NCI-H2107 treated with DMSO at 0.1 percent for 48 hours (cell line): ENCODE data around the gene SLC25A4.

Experiments
- DNase-seq: peaks from one replicate; lab custom pipeline; 2025; ENCODE audit not compliant: unreplicated experiment; lab: John Stamatoyannopoulos, UW

SLC25A4 gene

DNA sequence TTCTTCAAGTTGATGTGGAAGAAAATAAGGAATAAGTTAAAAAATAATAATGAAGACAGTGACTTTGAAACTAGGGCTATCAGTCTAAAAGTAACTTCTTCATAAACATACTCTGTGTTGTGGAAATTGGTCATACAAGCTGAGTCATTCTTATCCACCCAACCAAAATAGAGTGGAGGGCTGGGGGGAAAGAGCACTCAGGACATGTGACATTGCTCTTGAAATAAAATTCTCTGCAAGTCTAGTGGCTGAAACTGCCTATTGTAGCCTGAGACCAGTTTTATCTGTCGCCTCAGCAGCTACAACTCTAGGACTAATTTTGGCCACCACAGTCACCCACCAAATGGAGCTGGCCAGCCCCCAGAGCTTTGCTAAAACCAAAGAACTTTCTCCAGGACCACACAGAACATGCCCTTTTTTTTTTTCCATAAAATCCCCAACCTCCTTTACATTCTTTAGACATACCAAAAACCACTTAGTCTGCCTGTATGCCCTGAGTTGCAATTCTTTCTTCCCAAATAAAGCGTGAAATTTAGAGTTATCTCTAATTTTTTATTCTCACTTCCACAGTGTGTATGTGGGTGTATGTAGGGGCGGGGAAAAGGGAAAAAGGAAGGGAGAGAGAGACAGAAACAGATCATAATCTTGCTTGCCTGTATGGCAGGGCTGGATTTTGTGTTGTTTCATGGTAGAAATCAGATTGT, 23.0 kb upstream of the SLC25A4 start:
- DNase-seq, result no peak

DNA sequence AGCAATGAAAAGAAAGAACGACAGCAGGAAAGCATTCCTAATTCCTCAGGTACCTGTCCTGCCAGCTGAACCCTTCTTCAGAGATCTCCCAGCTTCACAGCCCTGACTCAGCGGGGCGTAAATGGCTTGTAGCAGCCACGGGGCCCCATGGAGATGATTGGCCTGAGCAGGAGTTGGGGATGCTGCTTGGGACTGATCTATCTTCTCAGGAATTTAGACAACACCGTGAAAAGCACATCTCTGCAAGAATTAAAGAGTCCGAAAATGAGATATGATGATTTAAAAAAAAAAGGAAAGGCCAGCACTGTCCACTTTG, 22.5 kb upstream of the SLC25A4 start:
- DNase-seq, result no peak

DNA sequence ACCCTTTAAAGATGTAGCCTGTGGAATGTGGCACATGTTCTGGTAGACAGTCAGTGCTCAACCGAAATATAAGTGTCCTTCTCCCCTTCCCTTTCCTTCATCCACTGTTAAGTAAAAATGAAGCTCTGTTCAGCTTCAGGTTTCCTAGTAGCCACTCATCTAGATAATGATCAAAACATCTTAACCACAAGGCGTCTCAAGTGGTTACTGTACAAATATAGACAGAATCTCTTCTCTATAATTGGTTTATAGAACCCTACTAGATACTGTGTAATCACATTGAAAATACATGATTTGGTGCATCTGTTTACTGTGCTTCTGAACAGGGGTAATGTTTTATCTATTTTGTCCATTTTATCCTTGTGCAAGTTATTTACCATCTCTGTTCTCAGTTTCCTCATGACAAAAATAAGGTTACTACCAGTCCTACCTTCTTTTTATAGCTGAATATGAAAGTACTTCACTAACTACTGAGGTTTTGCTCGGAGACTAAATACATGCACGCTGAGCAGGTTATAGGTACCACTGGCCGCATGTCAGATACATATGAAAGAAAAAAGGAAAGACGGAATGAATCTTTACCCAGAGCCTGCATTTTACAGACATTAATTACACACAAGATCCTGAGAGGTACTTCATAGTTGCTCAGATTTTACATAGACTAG, 20.3 kb upstream of the SLC25A4 start:
- no peak for DNase-seq

DNA sequence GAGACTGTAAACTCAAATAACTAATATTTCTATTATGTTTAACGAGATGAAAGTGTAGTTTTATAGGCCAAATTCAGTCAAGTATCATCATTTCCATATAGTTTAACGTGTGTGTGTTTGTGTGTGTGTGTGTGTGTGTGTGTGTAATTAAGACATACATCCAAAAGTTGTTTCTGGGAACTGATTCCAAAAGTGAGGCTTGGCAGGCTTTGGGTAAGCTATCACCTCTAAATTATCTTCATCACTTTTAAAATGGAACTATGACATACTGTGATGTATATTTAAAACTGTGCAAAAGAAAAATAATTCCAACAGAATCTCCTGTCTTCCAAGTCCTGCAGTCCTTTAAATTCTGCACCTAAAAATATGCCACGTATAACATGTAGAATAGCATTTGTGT, 19.1 kb upstream of the SLC25A4 start:
- no peak for DNase-seq

DNA sequence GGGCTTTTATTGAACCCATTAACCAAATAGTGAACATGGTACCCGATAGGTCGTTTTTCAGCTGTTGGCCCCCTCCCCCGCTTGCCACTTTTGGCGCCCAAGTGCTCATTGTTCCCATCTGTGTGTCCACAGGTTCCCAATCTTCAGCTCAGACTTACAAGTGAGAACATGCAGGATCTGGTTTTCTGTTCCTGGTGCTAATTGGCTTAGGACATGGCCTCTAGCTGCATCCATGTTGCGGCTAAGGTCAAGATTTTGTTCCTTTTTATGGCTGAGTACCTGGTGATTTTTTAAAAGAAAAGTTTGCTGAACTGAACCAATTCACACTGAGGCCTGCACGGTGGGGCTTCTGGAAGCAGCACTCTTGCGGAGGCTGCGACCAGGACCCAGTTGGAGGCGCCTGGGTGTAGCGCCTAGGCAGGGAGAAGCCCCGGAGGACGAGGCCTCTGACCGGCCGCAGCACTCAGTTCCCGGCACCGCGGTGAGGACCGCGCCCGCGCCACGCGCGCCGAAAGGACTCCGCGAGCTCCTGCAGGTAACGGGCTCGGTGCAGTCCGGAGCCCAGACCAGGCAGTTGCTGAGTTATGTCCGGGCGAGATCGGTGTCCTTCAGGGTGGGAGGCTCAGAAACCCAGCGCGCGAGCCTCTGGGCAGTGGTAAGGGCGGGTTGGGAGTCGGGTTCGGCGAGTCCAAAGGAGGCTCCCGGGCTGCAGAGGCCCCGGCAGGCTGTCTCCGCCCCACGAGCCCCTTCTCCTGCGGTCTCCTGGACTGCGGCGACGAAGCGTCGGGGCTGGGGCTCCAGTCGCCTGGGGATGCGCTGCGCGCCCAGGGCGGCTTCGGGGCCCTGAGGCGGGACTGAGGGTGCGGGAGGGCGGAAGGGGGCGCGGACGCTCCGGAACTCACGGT, 15.8 kb upstream of the SLC25A4 start:
- no peak for DNase-seq

DNA sequence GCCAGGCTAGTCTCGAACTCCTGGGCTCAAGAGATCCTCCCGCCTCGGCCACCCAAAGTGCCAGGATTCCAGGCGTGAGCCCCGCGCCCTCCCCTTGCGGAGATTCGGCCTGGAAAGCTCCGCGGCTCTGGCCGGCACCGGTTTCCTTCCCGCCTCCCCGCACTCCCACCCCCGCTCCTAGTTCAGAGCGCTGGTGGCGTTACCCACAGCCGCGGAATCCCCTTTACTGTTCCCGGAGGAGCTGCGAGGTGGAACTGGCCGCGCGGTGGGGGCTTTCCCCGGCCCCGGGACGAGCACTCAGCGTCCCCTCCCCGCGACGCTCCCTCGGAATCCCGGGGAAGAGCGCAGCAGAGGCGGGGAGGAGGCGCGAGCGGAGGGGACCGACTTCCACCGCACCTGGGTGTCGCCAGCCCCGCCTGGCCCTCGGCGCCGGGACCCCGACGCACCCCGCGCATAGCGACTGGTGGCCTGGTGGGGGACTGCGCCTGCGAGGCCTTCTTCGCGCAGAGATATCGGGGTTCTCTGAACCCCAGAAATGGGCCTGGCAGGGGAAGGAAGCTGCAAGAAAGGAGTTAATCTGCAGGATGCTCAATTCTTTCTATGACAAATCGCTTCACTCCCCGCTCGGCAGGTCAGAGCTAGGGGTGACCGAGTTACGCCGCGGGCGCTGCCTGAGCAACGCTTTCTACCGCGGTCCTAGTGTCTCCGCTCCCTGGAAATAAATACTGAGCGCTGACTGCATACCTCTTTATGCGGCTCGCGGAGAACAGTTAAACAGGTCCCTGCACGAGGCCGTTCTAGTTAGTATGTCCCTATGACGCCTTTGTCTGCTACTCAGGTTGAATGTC, 14.6 kb upstream of the SLC25A4 start:
- DNase-seq, result no peak

DNA sequence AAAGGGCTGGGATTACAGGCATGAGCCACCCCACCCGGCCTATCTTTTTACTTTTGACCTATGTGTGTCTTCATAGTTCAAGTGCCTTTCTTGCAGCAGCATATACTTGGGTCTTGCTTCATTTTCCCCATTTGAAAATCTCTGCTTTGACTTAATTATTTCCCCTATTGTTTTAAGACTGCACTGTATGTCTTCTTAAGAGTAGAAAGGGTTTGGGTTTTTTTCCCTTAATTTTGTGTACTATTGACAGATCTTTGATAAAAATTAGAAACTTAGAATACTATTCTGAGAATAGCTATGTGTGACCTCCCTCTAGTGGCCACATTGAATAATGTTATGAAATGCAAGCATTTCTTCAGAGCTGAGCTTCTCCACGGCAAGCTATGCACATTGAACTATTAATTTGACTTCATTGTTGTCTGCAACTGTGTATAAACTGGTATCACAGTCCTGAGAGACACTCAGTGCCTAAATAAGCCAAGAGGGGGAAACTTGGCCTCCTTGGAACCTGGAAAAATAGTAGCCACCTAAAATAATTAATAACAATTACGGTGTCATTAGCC, 8.7 kb upstream of the SLC25A4 start:
- peak; percentile 22 for DNase-seq

DNA sequence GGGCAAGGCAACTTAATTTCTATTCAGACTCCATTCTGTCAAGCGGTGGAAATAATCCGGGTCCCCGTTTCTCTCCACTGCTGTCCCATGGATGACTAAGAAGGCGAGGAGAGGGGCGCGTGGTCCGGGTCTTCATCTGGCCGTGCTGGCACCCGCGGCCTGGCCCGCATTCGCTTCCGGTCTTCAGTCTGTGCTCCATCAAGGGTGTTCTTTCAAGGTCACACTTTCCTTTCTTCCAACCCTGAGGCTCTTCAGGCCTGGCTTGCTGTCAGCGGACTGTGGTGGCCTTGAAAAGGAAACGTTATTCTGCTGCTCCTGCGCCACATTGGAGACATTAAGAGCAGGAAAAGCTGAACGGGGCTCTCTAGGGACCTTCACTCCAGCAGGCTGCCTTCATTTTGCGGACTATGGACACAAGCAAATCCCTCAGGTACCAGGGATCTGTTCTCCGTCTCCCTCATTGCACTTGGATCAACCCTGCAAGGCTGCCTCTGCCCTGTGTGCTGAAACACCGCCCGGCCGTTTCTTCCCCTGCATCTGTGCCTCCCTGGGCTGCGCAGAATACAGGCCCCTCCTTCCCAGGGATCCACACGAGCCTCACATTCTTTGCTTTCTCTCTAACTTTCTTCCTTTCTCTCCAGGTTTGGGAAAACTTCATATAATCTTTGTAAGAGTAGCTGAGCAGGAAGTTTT, 5.7 kb upstream of the SLC25A4 start:
- DNase-seq, result no peak

DNA sequence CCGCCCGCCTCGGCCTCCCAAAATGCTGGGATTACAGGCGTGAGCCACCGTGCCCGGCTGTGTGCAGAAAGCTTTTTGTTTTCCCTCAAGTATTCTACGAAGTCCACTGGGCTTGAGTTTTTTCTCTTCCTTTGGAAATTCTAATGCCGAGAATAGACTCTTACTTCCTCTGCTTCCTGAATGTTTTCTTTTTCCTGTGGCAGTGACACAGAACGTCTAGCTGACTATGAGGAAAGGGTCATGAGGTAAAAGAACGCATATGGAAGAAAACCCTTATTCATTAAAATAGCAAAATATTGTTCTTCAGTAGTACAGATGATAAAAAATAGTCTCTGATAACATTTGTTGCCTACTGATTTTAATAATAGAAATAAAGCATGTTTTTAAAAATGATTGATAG, 4.9 kb upstream of the SLC25A4 start:
- DNase-seq, result no peak

DNA sequence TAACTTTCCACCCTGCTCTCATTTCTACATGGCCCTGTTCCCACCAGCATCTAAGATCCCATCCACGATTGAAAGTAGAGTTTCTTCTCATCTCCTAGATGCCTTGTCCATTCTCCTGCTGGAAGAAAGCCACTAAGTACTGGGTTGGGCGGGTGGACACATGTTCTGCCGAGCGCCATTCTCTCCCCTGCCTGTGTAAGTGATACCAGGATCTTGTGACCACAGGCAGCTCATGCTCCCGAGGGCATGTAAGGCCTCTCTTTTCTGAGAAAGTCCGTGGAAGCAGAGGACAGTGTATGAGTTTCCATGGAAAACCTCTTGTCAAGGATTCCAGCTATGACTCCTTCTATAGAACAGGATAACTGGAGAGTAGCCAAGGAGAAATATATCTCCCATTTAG, 3.3 kb upstream of the SLC25A4 start:
- no peak for DNase-seq

DNA sequence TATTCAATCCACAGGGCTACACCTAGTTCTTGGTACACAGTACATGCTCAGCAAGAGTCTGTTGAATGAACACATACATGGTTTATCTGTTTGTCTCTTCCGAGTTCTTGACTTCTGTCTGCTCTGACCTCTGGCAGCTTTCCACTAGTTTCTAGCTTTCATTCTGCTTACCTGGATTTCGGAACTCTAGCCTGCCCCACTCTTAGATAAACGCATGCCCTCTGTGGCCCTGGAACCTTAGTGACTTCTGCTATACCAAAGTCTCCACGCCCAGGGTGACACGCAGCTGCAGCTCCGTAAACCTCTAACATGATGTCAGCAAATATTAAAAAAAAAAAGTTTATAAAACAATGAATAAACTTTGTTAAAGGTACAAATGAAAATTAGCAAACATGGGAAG, 1.3 kb upstream of the SLC25A4 start:
- DNase-seq, result no peak

DNA sequence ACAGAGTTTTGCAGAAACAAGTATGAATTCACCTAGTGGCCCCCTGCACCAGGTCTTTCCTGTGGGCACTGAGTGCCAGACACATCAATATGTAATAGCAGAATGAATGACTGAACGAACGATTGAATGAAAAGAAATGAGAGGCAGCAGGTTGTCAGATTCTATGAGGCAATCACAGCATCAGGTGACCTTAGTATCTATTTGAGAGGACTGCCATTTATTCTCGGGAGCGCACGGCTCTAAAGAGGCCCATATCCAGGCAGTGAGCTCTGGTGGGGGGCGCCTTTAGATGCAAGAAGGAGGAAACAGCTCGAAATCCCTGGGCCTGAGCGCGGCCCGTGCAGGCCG, 528 bp upstream of the SLC25A4 start:
- DNase-seq, result peak; percentile 13

DNA sequence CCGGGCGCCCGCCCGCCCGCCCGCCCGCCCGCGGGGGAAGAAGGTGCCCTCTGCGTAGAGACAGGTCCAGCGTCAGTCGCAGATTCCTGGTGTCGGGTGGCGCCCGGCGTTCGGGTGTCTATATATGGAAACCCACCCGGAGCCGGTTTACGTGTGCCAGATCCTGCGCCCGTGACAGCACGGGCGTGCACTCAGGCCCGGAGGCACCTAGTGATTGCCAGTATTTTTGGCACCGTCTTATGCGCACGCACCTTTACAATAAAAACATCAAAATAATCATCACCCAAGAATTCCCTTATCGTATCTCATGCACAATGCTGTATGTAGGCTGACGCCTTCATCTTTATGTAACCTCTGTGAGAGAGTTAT, 519 bp downstream of the SLC25A4 start:
- DNase-seq, result no peak

DNA sequence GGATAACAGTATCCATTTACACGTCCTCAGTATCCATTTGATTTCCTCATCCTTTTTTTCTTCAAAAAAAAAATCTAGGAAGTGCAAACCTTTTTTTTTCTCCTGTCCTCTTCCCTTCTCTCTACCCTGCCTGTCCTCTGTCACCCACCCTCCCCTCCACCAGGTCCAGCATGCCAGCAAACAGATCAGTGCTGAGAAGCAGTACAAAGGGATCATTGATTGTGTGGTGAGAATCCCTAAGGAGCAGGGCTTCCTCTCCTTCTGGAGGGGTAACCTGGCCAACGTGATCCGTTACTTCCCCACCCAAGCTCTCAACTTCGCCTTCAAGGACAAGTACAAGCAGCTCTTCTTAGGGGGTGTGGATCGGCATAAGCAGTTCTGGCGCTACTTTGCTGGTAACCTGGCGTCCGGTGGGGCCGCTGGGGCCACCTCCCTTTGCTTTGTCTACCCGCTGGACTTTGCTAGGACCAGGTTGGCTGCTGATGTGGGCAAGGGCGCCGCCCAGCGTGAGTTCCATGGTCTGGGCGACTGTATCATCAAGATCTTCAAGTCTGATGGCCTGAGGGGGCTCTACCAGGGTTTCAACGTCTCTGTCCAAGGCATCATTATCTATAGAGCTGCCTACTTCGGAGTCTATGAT, 1.7 kb downstream of the SLC25A4 start:
- DNase-seq, result no peak

DNA sequence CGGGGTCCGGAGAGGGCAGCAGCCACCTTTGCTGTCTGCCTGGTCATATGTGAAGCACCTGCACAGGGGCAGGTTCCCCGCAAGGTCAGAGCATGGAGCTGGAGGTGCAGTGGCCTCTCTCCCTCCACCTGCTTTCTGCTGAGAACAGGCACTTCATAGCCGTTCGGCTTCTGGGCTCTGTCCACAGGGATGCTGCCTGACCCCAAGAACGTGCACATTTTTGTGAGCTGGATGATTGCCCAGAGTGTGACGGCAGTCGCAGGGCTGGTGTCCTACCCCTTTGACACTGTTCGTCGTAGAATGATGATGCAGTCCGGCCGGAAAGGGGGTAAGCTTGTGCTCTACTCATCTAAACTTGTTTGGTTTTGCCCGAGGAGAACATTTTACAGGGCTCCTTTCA, 2.5 kb downstream of the SLC25A4 start:
- no peak for DNase-seq

DNA sequence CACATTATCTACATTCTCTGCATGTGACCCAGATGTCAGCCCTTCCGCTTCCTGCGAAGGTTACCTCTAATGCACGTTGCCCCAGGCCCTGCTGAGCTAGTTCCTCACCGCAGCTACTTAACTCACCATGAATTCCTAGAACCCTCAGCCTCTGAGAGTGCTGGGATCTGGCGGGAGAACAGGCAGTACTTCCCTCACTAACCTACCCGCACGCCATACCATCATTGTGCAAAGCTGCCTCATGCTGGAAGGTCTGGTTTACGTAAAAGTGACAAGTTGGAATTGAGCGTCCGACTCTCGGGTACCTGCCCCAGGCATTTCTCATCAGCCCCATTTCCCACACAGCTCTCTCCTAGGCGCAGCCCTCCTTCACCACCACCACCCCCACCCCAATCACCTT, 6.3 kb downstream of the SLC25A4 start:
- DNase-seq, result no peak

DNA sequence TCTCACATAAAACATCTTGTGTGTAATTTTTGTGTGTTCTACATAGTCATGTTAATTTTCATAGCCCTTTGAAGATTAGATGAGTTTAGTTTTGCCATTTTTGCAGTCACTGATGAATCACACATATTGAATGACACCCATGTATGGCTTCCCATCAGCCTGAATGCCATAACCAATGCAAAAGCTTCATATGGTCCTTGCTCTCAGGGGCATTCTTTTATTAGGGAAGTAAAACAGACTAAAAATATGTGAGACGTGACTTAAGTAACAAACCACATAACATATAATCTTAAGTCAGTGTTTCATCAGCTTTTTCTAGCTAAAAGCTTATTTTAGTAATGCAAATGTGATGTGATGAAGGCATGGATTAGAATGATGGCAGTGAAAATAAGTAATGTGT, 8.2 kb downstream of the SLC25A4 start:
- DNase-seq, result no peak

DNA sequence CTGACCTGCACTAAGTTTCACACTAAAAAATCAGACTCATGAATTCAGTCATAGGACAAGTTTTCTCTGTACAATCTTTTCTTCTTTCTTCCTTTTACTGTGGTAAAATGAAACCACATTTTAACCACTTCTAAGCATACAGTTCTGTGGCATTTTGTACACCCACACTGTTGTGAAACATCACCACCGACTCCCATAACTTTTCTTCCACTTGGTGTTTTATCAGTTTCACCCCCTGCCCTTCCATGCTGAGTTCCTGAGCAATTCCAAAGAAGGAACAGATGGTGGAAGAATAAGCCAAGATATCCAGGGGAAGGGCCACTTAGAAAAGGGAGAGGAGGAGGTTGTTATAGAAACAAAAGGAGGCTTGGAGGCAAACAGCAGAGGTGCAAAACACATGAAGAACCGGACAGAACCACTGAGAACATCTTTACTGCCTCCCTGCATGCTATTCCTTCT, 22.6 kb downstream of the SLC25A4 start:
- DNase-seq, result no peak

DNA sequence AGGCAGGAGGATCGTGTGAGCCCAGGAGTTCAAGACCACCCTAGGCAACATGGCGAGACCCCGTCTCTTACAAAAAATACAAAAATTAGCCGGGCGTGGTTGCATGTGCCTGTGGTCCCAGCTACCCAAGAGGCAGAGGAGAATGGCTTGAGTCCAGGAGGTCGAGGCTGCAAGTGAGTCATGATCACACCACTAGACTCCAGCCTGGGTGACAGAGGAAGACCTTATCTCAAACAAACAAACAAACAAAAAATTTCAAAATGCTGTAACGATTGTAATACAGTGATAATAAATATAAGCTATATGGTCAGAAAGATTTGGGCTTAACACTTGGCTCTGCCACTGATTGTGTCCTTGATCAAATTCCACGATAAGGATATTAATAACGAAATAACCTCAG, 24.2 kb downstream of the SLC25A4 start:
- no peak for DNase-seq
